NCI-H774 (cell line): ENCODE results near the gene TMC8.
"Not testable (repeated sequence)": the region's sequence is repeated elsewhere in the genome, so short reads cannot be mapped to it uniquely, and the experiment has no call there.

Experiments
- DNase-seq: peaks from one replicate; lab custom pipeline; 2025; lab: John Stamatoyannopoulos, UW

Gene TMC8, protein sequence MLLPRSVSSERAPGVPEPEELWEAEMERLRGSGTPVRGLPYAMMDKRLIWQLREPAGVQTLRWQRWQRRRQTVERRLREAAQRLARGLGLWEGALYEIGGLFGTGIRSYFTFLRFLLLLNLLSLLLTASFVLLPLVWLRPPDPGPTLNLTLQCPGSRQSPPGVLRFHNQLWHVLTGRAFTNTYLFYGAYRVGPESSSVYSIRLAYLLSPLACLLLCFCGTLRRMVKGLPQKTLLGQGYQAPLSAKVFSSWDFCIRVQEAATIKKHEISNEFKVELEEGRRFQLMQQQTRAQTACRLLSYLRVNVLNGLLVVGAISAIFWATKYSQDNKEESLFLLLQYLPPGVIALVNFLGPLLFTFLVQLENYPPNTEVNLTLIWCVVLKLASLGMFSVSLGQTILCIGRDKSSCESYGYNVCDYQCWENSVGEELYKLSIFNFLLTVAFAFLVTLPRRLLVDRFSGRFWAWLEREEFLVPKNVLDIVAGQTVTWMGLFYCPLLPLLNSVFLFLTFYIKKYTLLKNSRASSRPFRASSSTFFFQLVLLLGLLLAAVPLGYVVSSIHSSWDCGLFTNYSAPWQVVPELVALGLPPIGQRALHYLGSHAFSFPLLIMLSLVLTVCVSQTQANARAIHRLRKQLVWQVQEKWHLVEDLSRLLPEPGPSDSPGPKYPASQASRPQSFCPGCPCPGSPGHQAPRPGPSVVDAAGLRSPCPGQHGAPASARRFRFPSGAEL

GRCh38 chr17:78130437-78131101 lies at the start of gene TMC8:
Gene TMC8 (plus strand): TSS chr17:78130771. CDS start chr17:78131589, 818 bp downstream.
- DNase-seq: no peak

DNA sequence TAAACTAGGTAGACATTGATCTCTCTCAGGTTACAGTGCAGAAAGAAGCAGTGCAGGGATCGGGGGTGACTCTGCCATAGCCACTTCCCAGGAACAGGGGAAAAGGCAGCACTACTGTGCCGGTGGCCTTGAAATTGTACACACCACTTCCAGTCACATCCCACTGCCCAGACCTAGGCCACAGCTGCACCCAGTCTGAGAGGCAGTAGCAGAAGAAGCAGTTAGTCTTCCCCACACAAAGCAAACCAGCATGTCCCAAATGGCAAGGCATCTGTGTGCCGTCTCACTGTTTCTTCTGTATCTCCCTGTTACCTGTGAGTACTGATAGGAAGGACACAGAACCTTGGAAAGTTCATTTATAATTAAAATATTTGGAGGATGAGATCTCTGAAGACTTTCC lies 49.0 kb upstream of the TMC8 start:
- no peak for DNase-seq

GRCh38 chr17:78082355-78082872 lies 48.2 kb upstream of the TMC8 start:
- DNase-seq: not testable (repeated sequence)

DNA sequence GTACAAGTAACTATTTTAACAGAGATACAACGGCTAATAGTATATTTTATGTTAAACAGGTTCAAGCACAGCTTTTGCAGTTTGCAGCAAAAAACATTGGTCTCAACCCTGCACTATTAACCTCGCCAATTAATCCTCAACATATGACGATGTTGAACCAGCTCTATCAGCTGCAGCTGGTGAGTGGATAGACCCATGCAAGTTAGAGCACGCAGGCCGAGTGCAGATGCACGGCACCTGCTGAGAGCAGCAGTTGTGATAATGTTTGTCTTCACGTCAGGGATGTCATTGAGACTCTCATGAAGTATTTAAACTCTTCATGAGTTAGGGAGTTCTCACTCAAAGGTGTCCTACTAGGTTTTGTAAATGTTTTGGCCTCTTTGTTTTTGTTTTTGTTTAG lies 47.6 kb upstream of the TMC8 start:
- peak; percentile 70 for DNase-seq

GRCh38 chr17:78086740-78087139 lies 43.8 kb upstream of the TMC8 start:
- DNase-seq: no peak

DNA sequence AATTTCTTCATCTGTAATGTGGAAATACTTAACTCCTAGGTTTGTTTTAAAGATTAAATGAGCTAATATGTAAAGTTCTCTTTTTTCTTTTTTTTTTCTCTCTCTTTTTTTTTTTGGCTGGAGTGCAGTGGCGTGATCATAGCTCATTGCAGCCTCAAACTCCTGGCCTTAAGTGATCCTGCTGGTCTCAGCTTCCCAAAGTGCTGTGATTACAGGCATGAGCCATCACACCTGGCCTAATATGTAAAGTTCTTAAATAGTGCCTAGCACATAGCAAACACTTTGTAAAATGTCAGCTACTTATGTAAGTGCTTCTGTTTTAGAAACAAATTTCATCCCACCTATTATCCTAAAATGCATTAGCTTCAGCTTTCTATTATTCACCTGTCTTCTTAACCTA lies 42.0 kb upstream of the TMC8 start:
- no peak for DNase-seq

GRCh38 chr17:78089576-78090281 lies 40.8 kb upstream of the TMC8 start:
- no peak for DNase-seq

- DNase-seq: no peak
These were observed 37.7 kb upstream of the TMC8 start for GRCh38 chr17:78092794-78093324.

- DNase-seq: no peak
These were observed 35.5 kb upstream of the TMC8 start for GRCh38 chr17:78095035-78095434.

- DNase-seq: no peak
These were observed 34.5 kb upstream of the TMC8 start for GRCh38 chr17:78096093-78096492.

DNA sequence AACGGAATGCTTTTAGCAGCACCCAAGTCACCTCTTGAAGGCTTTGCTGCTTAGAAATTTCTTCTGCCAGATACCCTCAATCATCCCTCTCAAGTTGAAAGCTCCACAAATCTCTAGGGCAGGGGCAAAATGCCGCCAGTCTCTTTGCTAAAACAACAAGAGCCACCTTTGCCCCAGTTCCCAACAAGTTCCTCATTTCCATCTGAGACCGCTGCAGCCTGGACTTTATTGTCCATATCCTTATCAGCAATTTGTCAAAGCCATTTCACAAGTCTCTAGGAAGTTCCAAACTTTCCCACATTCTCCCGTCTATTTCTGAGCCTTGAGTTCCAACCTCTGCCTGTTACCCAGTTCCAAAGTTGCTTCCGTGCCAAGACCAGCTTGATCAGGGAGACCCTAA lies 29.5 kb upstream of the TMC8 start:
- no peak for DNase-seq

GRCh38 chr17:78101542-78101941 lies 29.0 kb upstream of the TMC8 start:
- DNase-seq: no peak

GRCh38 chr17:78103311-78103710 lies 27.3 kb upstream of the TMC8 start:
- no peak for DNase-seq

GRCh38 chr17:78104540-78104941 lies 26.0 kb upstream of the TMC8 start:
- no peak for DNase-seq

GRCh38 chr17:78105101-78105500 lies 25.5 kb upstream of the TMC8 start:
- DNase-seq: no peak

GRCh38 chr17:78105551-78105950 lies 25.0 kb upstream of the TMC8 start:
- peak; percentile 3 for DNase-seq

GRCh38 chr17:78106211-78106610 lies 24.4 kb upstream of the TMC8 start:
- no peak for DNase-seq

DNA sequence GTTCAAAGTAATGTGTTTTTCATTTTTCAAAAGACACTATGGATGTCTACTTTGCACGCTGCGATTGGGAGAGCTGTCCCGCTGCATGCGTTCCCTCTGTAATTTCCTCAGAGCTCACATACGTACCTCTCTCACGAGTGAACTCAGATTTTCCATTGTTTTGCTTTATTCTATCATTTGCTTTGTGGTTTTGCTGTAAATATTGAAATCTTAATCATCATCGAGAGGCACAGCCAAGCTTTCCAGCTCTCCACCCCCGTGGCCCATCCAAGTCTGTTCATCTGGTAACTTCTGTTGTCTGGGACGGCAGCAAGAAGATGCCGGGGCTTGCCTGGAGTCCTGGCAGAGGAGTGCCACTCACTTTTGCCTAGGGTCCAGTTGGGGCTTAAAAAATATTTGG lies 23.1 kb upstream of the TMC8 start:
- no peak for DNase-seq

- no peak for DNase-seq
These were observed 22.4 kb upstream of the TMC8 start for GRCh38 chr17:78107976-78108725.

- DNase-seq: no peak
These were observed 21.7 kb upstream of the TMC8 start for GRCh38 chr17:78108726-78109488.

DNA sequence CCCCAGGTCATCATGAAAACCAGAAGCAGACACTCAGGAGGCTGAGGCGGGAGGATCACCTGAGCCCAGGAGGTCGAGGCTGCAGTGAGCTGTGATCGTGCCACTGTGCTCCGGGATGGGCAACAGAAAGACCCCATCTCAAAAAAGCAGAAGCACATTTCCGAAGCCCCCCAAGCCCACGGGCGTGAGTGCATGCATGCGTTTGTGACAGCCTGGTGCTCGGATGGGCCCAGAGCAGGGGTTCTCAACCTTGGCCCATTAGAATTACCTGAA lies 21.1 kb upstream of the TMC8 start:
- DNase-seq: no peak
